ENCODE measurements around the gene GAK. TPM values are rescaled to one million over a fixed set of nuclear protein-coding genes. Genes with fewer than 3 reads are reported as not detected.

Gene GAK
- total and polyA plus RNA-seq, 2 of the 4 experiments (the other 2 are of a cell fraction) = 45.1 to 133 TPM

GRCh38 chr4:866068-866760, 65.9 kb downstream of the GAK start:
- Histone ChIP-seq H3K27ac (ENCODE audit: insufficient read depth, low read length) (no peak overlapping the region), H2BK120ac (ENCODE audit: low read depth, low read length) (no peak overlapping the region), H2BK20ac (ENCODE audit: low read depth, low read length) (no peak overlapping the region), H3K9me3 (ENCODE audit: control insufficient read depth, insufficient read depth, low read length) (no peaks in the 10 kb centered on the region), H3K4me3 (ENCODE audit: insufficient read depth, low read depth, low read length) (no peak overlapping the region), H4K91ac (ENCODE audit: insufficient read depth, low read depth, low read length) (no peak overlapping the region), H3K4me1 (ENCODE audit: control insufficient read depth, insufficient read depth, low read length) (no peaks in the 10 kb centered on the region), H2BK5ac (ENCODE audit: low read depth, low read length, poor library complexity, severe bottlenecking) (no peak overlapping the region), H2AFZ (replicated peaks; ENCODE audit: low read length, poor library complexity) (no peak overlapping the region), H3K4ac (ENCODE audit: low read depth, low read length) (no peak overlapping the region), H3K27me3 (ENCODE audit: control insufficient read depth, insufficient read depth, low read length) (no peaks in the 10 kb centered on the region), H4K5ac (ENCODE audit: low read depth, low read length) (no peak overlapping the region), H3K23ac (ENCODE audit: low read depth, low read length) (no peak overlapping the region), H3K56ac (ENCODE audit: extremely low read depth, insufficient read depth, low read length) (no peak overlapping the region), H2AK9ac (replicated peaks; ENCODE audit: low read depth, low read length, poor library complexity) (no peak overlapping the region), H3K9ac (ENCODE audit: low read depth, low read length) (no peak overlapping the region), H3K18ac (ENCODE audit: low read depth, low read length) (no peak overlapping the region), H2AK5ac (ENCODE audit: low read depth, low read length) (no peak overlapping the region), H3K14ac (replicated peaks; ENCODE audit: low read depth, low read length) (no peak overlapping the region), H3K4me2 (ENCODE audit: low read depth, low read length) (no peak overlapping the region), H3K9me1 (ENCODE audit: insufficient read depth, low read length) (peaks cover 12% of the 10 kb centered on the region), H4K20me1 (ENCODE audit: insufficient read depth, low read length) (peaks cover 20% of the 10 kb centered on the region), H3K36me3 (ENCODE audit: control insufficient read depth, insufficient read depth, low read length) (peaks cover 79% of the 10 kb centered on the region), H3K79me1 (ENCODE audit: low read depth in 1 of 2, low read length in 2 of 2) (peaks cover 0 to 17% of the 10 kb centered on the region in 2 experiments; a peak in 2 of 4 replicates), H2BK15ac (ENCODE audit: low read depth, low read length) (no peak overlapping the region), H4K8ac (ENCODE audit: low read depth in 2 of 2, low read length in 2 of 2) (no peak overlapping the region)
- POLR2A ChIA-PET (ENCODE audit: unreplicated experiment) = no interaction called here
- CTCF ChIA-PET = no interaction called here
- ATAC-seq (ENCODE audit: low read depth) = no peak
- no peak for DNase-seq
- intact Hi-C loops (cut with micrococcal nuclease) = no loop called here
- TF ChIP-seq CTCF (conservative IDR thresholded peaks at IDR 0.05; ENCODE audit: low read depth, low read length) (no peak), MAFK (IDR thresholded peaks at IDR 0.05; ENCODE audit: low read depth, low read length) (no peak), BHLHE40 (IDR thresholded peaks at IDR 0.05; ENCODE audit: low read depth, low read length) (no peak), CHD1 (IDR thresholded peaks at IDR 0.05; ENCODE audit: low read depth, low read length) (no peak), SMC3 (IDR thresholded peaks at IDR 0.05; ENCODE audit: low read depth, low read length) (no peak), CEBPB (IDR thresholded peaks at IDR 0.05; ENCODE audit: low read depth, low read length) (no peak), RAD21 (IDR thresholded peaks at IDR 0.05; ENCODE audit: low read length) (no peak), USF2 (IDR thresholded peaks at IDR 0.05; ENCODE audit: low read depth, low read length) (no peak), FOS (IDR thresholded peaks at IDR 0.05; ENCODE audit: low read depth, low read length) (no peak)
- 91% methylated on average over 21 of the region's 24 CpGs; no CpG with 5 or more reads in 1 of the 2 experiments for WGBS, 2 experiments (ENCODE audit: extremely low coverage in 2 of 2, insufficient read length in 1 of 2)
- dilution Hi-C loops (cut with HindIII; ENCODE audit: low sequenced_read_pairs, unreplicated experiment) = no loop called here
- in situ Hi-C loops (cut with MboI; ENCODE audit: low sequenced_read_pairs) = no loop called here
- no TSS peak for BruUV-seq (replicated peaks)

Data from IMR-90 (cell line).